Left colon (tissue), 2 donors: Measurements from ENCODE around the gene PDGFRB. TPM values are rescaled to one million over a fixed set of nuclear protein-coding genes. Genes with fewer than 3 reads are reported as not detected.

Experiments used
- ATAC-seq: fragments of 200-7000 bp; cut with Tn5 transposase; one replicate; pipeline ENCODE4 v1.9.1; 2020; ENCODE audit warnings: mild to moderate bottlenecking, moderate library complexity
- DNase-seq, 2 donors: peaks; one replicate each; pipeline ENCODE4 v3.0.0-alpha.2; 2020
- intact Hi-C, 2 donors: fragments of 100-400 bp; cut with DNase I in 1 of 2; cut with micrococcal nuclease in 1 of 2; formaldehyde crosslinking; loops; one replicate each; pipeline versions ENCODE4 v1.11.2 to v1.14.0; 2022; cut with DNase I, micrococcal nuclease
- total RNA-seq, 2 donors: library from RNA; stranded (reverse); fragmentation: NEBNext Ultra II Directional; extraction: Animal tissue kit (Norgen Biotek cat#: 25700); gene quantifications; one replicate each; pipeline ENCODE4 v1.2.1, GENCODE V29; 2021
- donor health status: DM: no; HTN: no; CAD: no.
- donor health status: DM: yes; HTN: yes; CAD: no.

The PDGFRB gene
- total RNA-seq, 2 donors from 2014 or later: 14.2 to 26.0 TPM

GRCh38 chr5:150123542-150123941 lies 32.1 kb downstream of the PDGFRB start:
- ATAC-seq: no peak
- intact Hi-C loops: no loop called here
- DNase-seq: no peak

- DNase-seq: no peak
- intact Hi-C loops: no loop called here
- peak; percentile 13 for ATAC-seq
Measured at GRCh38 chr5:150122536-150123481, 32.8 kb downstream of the PDGFRB start.

GRCh38 chr5:150122158-150122510 lies 33.5 kb downstream of the PDGFRB start:
- ATAC-seq (peak; percentile 98), DNase-seq (peak; percentile 80 to 88)
- intact Hi-C loops: no loop called here

- intact Hi-C loops: no loop called here
- no peak for ATAC-seq
Measured at GRCh38 chr5:150121448-150122157, 34.0 kb downstream of the PDGFRB start.

GRCh38 chr5:150120617-150121447 lies 34.8 kb downstream of the PDGFRB start:
- intact Hi-C loops: no loop called here
- ATAC-seq (no peak), DNase-seq (peak in 1 of 2 donors; percentile 15)

More at GRCh38 chr5:150121448-150122157, 34.0 kb downstream of the PDGFRB start:
- peak in 1 of 2 donors; percentile 20 for DNase-seq

- no peak for ATAC-seq
- intact Hi-C loops: no loop called here
- no peak for DNase-seq
Measured at GRCh38 chr5:150120062-150120441, 35.6 kb downstream of the PDGFRB start.

GRCh38 chr5:150119421-150120061 lies 36.1 kb downstream of the PDGFRB start:
- intact Hi-C loops: no loop called here
- peak in 1 of 2 donors; percentile 16 for DNase-seq
- no peak for ATAC-seq

GRCh38 chr5:150118561-150119229 lies 37.0 kb downstream of the PDGFRB start:
- no peak for ATAC-seq
- DNase-seq: peak in 1 of 2 donors; percentile 17
- intact Hi-C loops: no loop called here

GRCh38 chr5:150117945-150118560 lies 37.6 kb downstream of the PDGFRB start:
- DNase-seq (no peak), ATAC-seq (no peak)
- intact Hi-C loops: no loop called here

GRCh38 chr5:150116667-150117400 lies 38.8 kb downstream of the PDGFRB start:
- intact Hi-C loops: no loop called here
- DNase-seq (peak in 1 of 2 donors; percentile 16), ATAC-seq (no peak)

GRCh38 chr5:150114773-150115408 lies 40.8 kb downstream of the PDGFRB start:
- intact Hi-C loops: no loop called here

GRCh38 chr5:150114102-150114641 lies 41.5 kb downstream of the PDGFRB start:
- DNase-seq (no peak), ATAC-seq (no peak)
- intact Hi-C loops: no loop called here

More at GRCh38 chr5:150114773-150115408, 40.8 kb downstream of the PDGFRB start:
- no peak for ATAC-seq
- no peak for DNase-seq

GRCh38 chr5:150113047-150113744 lies 42.4 kb downstream of the PDGFRB start:
- intact Hi-C loops: no loop called here
- DNase-seq (no peak), ATAC-seq (no peak)

GRCh38 chr5:150112201-150113046 lies 43.2 kb downstream of the PDGFRB start:
- intact Hi-C loops: no loop called here
- DNase-seq (no peak), ATAC-seq (no peak)

- intact Hi-C loops: no loop called here
- no peak for DNase-seq
- ATAC-seq: no peak
Measured at GRCh38 chr5:150111122-150111521, 44.5 kb downstream of the PDGFRB start.
